Activated naive CD4-positive, alpha-beta T cell treated with anti-CD3 and anti-CD28 coated beads, Interleukin-2, amount 10 ng/mL, durations not matched to agents 7 days and 5 days (primary cell): ENCODE results near the gene OR6V1.

Source experiments
- CTCF ChIA-PET: fragments of 350-600 bp; sonication (Branson Sonifier 250); formaldehyde crosslinking; loops from one replicate; lab custom pipeline; 2021; ENCODE audit warnings: antibody characterized with exemption; lab: Charles Lee
- DNase-seq: peaks from one replicate; pipeline ENCODE4 v3.0.0-alpha.2; 2020
- H3K27ac Mint-ChIP-seq: one replicate; pipeline ENCODE4 v1.8.0; 2021; ENCODE audit warnings: mild to moderate bottlenecking, moderate library complexity, mixed read lengths
- H3K27me3 Mint-ChIP-seq: one replicate; pipeline ENCODE4 v1.8.0; 2021; ENCODE audit warnings: mild to moderate bottlenecking, mixed read lengths
- H3K36me3 Mint-ChIP-seq: one replicate; pipeline ENCODE4 v1.8.0; 2021; ENCODE audit warnings: mixed read lengths
- H3K4me1 Mint-ChIP-seq: one replicate; pipeline ENCODE4 v1.8.0; 2021; ENCODE audit warnings: mixed read lengths
- H3K4me3 Mint-ChIP-seq: one replicate; pipeline ENCODE4 v1.8.0; 2021; ENCODE audit warnings: mild to moderate bottlenecking, moderate library complexity, mixed read lengths
- H3K9me3 Mint-ChIP-seq: one replicate; pipeline ENCODE4 v1.8.0; 2021; ENCODE audit warnings: mixed read lengths

Gene OR6V1

GRCh38 chr7:143023047-143023446 lies 29.1 kb upstream of the OR6V1 start:
- peaks cover 3% of the 10 kb centered on the region for H3K27me3 Mint-ChIP-seq
- no peak overlapping the region for H3K4me3 Mint-ChIP-seq
- H3K9me3 Mint-ChIP-seq = no peaks in the 10 kb centered on the region
- no peaks in the 10 kb centered on the region for H3K4me1 Mint-ChIP-seq
- CTCF ChIA-PET = interaction anchor here (1.2 kb wide), 2 partner anchors 15 to 17 kb away, joined by 3 read pairs; no protein-coding TSS in a partner anchor
- H3K36me3 Mint-ChIP-seq = no peaks in the 10 kb centered on the region
- H3K27ac Mint-ChIP-seq = no peak overlapping the region
- no peak for DNase-seq

GRCh38 chr7:143025371-143025770 lies 26.8 kb upstream of the OR6V1 start:
- Mint-ChIP-seq H3K4me3 (no peak overlapping the region), H3K27ac (no peak overlapping the region), H3K36me3 (no peaks in the 10 kb centered on the region), H3K27me3 (peaks cover 14% of the 10 kb centered on the region), H3K4me1 (no peaks in the 10 kb centered on the region), H3K9me3 (no peaks in the 10 kb centered on the region)
- DNase-seq = no peak
- CTCF ChIA-PET = no interaction called here

DNA sequence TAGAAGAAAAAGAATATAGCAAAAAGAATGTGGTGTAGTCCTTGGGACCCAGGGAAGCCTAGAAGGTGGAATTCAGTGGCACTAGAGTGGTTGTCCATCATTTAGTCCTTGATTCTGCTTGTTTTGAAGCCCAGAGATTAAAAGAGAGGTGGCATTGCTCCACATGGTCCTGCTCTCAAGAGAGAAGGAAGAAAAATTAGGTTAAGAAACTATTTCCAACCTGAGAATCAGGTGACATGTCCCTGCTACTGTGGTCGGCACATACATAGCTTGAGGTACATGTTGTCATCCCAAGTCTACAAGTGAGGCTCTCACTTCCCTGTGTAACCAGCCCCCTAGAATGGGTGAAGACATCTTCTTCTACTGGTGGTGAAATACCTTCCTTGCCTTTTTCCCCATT lies 25.1 kb upstream of the OR6V1 start, which contains the start of gene OR9A2:
TSS of gene OR9A2 (minus strand) at position 101 of the 400 bp plus-strand sequence. CDS start at position 101, 0 bp downstream.
- Mint-ChIP-seq H3K4me1 (no peaks in the 10 kb centered on the region), H3K27me3 (peaks cover 20% of the 10 kb centered on the region), H3K4me3 (no peak within 1 kb of the TSS), H3K27ac (no peak within 1 kb of the TSS), H3K36me3 (no peaks in the 10 kb centered on the region), H3K9me3 (no peaks in the 10 kb centered on the region)
- DNase-seq = no peak
- CTCF ChIA-PET = no interaction called here

DNA sequence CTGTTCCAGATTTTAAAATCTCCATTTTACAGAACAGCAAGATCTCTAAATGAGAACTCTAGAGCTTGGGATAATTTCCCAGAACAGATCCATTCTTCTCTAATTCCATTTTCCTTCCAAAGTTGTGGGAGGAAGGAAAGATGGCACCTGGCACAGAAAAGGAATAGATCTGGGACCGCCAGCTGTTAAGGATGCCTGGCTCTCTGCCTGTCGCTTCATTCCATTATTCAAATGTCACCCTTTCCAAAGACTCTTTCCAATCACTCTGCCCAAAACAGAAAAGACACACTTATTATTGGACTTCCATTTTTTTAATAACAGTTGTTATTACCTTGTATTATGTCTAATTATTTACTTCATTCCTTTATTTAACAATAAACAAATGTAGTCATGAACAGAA lies 24.5 kb upstream of the OR6V1 start:
- no peak overlapping the region for H3K27ac Mint-ChIP-seq
- CTCF ChIA-PET = no interaction called here
- DNase-seq = no peak
- no peak overlapping the region for H3K4me3 Mint-ChIP-seq
- H3K36me3 Mint-ChIP-seq = no peaks in the 10 kb centered on the region
- H3K4me1 Mint-ChIP-seq = no peaks in the 10 kb centered on the region
- H3K9me3 Mint-ChIP-seq = no peaks in the 10 kb centered on the region
- H3K27me3 Mint-ChIP-seq = peaks cover 26% of the 10 kb centered on the region

GRCh38 chr7:143038635-143039034 lies 13.5 kb upstream of the OR6V1 start:
- CTCF ChIA-PET = no interaction called here
- Mint-ChIP-seq H3K4me1 (no peaks in the 10 kb centered on the region), H3K9me3 (peaks cover 4% of the 10 kb centered on the region), H3K27me3 (peaks cover 7% of the 10 kb centered on the region), H3K27ac (no peak overlapping the region), H3K36me3 (no peaks in the 10 kb centered on the region), H3K4me3 (no peak overlapping the region)
- no peak for DNase-seq

- H3K9me3 Mint-ChIP-seq = no peaks in the 10 kb centered on the region
- no peak for DNase-seq
- no peaks in the 10 kb centered on the region for H3K4me1 Mint-ChIP-seq
- CTCF ChIA-PET = no interaction called here
- no peaks in the 10 kb centered on the region for H3K36me3 Mint-ChIP-seq
- peaks cover 4% of the 10 kb centered on the region for H3K27me3 Mint-ChIP-seq
- no peak overlapping the region for H3K27ac Mint-ChIP-seq
- no peak overlapping the region for H3K4me3 Mint-ChIP-seq
Measured at GRCh38 chr7:143040209-143040715, 11.9 kb upstream of the OR6V1 start.

DNA sequence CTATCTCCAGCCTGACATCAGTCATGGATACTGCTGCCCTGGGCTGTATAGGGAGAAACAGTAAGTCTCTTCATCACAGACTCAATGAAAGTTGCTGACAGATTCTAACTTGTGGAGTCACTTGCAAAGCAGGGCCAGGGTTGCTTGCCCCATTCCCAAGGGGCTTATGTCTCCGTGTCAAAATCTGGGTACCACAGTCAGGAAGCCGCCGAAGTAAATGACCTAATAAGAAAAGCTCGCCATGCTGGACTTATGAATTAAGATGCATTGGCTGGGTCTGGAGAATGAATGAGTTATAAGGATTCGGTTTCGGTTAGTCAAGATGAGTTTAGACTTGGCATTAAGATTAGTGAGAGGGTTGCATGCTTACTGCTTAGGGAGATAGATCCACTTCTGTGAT lies 10.8 kb upstream of the OR6V1 start:
- Mint-ChIP-seq H3K27me3 (peaks cover 8% of the 10 kb centered on the region), H3K36me3 (no peaks in the 10 kb centered on the region), H3K4me1 (no peaks in the 10 kb centered on the region), H3K9me3 (no peaks in the 10 kb centered on the region), H3K27ac (no peak overlapping the region), H3K4me3 (no peak overlapping the region)
- DNase-seq = no peak
- CTCF ChIA-PET = interaction anchor here (1.2 kb wide), 1 partner anchor 174 kb away, joined by 4 read pairs; no protein-coding TSS in a partner anchor

GRCh38 chr7:143042159-143042789 lies 9.9 kb upstream of the OR6V1 start:
- H3K9me3 Mint-ChIP-seq = no peaks in the 10 kb centered on the region
- H3K4me3 Mint-ChIP-seq = no peak overlapping the region
- no peak overlapping the region for H3K27ac Mint-ChIP-seq
- DNase-seq = no peak
- H3K27me3 Mint-ChIP-seq = peaks cover 8% of the 10 kb centered on the region
- CTCF ChIA-PET = interaction anchor here (1.2 kb wide), 1 partner anchor 173 kb away, joined by 4 read pairs; no protein-coding TSS in a partner anchor
- H3K36me3 Mint-ChIP-seq = no peaks in the 10 kb centered on the region
- H3K4me1 Mint-ChIP-seq = no peaks in the 10 kb centered on the region

- no peak overlapping the region for H3K27ac Mint-ChIP-seq
- no peak overlapping the region for H3K4me3 Mint-ChIP-seq
- peaks cover 9% of the 10 kb centered on the region for H3K27me3 Mint-ChIP-seq
- CTCF ChIA-PET = no interaction called here
- no peaks in the 10 kb centered on the region for H3K9me3 Mint-ChIP-seq
- no peaks in the 10 kb centered on the region for H3K36me3 Mint-ChIP-seq
- no peak for DNase-seq
- H3K4me1 Mint-ChIP-seq = no peaks in the 10 kb centered on the region
Measured at GRCh38 chr7:143042790-143043271, 9.3 kb upstream of the OR6V1 start.

- CTCF ChIA-PET = no interaction called here
- H3K4me1 Mint-ChIP-seq = no peaks in the 10 kb centered on the region
- no peaks in the 10 kb centered on the region for H3K9me3 Mint-ChIP-seq
- no peak for DNase-seq
- H3K27me3 Mint-ChIP-seq = peaks cover 12% of the 10 kb centered on the region
- no peak overlapping the region for H3K4me3 Mint-ChIP-seq
- no peak overlapping the region for H3K27ac Mint-ChIP-seq
- no peaks in the 10 kb centered on the region for H3K36me3 Mint-ChIP-seq
Measured at GRCh38 chr7:143043391-143043790, 8.8 kb upstream of the OR6V1 start.

DNA sequence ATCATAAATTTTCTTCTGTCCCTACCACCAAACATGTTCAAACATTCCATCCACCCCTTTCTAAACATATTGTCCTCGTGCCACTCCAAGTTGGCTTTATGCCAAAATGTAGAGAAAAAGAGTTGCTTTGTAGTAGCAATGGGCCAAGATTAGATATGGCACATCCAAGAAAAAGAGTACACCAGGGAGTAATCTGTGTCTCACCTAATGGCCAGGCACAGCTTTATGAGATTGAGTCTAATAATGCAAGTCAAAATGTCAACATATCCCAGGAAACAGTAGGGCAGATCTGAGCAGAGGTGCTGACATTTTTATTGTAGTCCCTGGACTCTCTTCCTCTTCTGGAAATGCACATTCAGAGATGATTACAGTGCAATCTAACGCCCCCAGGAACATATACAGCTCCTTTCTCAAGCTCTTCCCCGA lies 5.7 kb upstream of the OR6V1 start:
- Mint-ChIP-seq H3K9me3 (no peaks in the 10 kb centered on the region), H3K36me3 (no peaks in the 10 kb centered on the region), H3K27ac (no peak overlapping the region), H3K27me3 (peaks cover 12% of the 10 kb centered on the region), H3K4me3 (no peak overlapping the region), H3K4me1 (no peaks in the 10 kb centered on the region)
- CTCF ChIA-PET = no interaction called here
- no peak for DNase-seq

- Mint-ChIP-seq H3K27me3 (peaks cover 12% of the 10 kb centered on the region), H3K4me1 (no peaks in the 10 kb centered on the region), H3K9me3 (no peaks in the 10 kb centered on the region), H3K36me3 (no peaks in the 10 kb centered on the region), H3K4me3 (no peak overlapping the region), H3K27ac (no peak overlapping the region)
- no peak for DNase-seq
- CTCF ChIA-PET = no interaction called here
Measured at GRCh38 chr7:143047326-143047725, 4.8 kb upstream of the OR6V1 start.

DNA sequence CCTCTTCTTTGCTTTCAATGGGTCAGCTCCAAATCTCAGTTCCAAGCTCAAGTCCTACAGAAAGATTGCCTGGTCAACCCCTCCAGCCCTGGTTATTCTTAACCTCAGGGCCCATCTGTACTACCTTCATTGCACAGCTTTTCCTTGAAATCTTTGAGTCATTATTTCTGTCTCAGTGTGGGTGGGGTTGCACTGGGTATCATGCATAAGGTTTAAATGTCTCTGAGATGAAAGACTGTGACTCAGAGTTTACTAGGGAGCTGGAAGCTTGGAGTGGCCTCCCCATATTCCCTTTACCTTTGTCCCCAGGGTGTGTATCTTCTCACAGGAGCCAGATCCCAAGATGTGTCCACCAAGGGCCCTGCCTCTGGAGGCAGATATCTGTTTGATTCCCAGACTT lies 3.3 kb upstream of the OR6V1 start:
- CTCF ChIA-PET = interaction anchor here (1.3 to 1.7 kb wide), 2 partner anchors 45 to 166 kb away, joined by 3 read pairs; no protein-coding TSS in a partner anchor

GRCh38 chr7:143049362-143049761 lies 2.8 kb upstream of the OR6V1 start:
- Mint-ChIP-seq H3K4me1 (no peaks in the 10 kb centered on the region), H3K27me3 (peaks cover 8% of the 10 kb centered on the region), H3K9me3 (no peaks in the 10 kb centered on the region), H3K36me3 (no peaks in the 10 kb centered on the region), H3K4me3 (no peak overlapping the region), H3K27ac (no peak overlapping the region)
- CTCF ChIA-PET = interaction anchor here (1.3 to 1.7 kb wide), 2 partner anchors 46 to 166 kb away, joined by 3 read pairs; no protein-coding TSS in a partner anchor
- no peak for DNase-seq

More for the DNA sequence above, 3.3 kb upstream of the OR6V1 start:
- DNase-seq = no peak
- Mint-ChIP-seq H3K27ac (no peak overlapping the region), H3K9me3 (no peaks in the 10 kb centered on the region), H3K4me1 (no peaks in the 10 kb centered on the region), H3K36me3 (no peaks in the 10 kb centered on the region), H3K27me3 (peaks cover 8% of the 10 kb centered on the region), H3K4me3 (no peak overlapping the region)

- no peaks in the 10 kb centered on the region for H3K9me3 Mint-ChIP-seq
- peaks cover 4% of the 10 kb centered on the region for H3K27me3 Mint-ChIP-seq
- CTCF ChIA-PET = no interaction called here
- DNase-seq = no peak
- no peak overlapping the region for H3K4me3 Mint-ChIP-seq
- H3K4me1 Mint-ChIP-seq = no peaks in the 10 kb centered on the region
- H3K36me3 Mint-ChIP-seq = no peaks in the 10 kb centered on the region
- H3K27ac Mint-ChIP-seq = no peak overlapping the region
Measured at GRCh38 chr7:143050931-143051330, 1.2 kb upstream of the OR6V1 start.
